Transverse colon (tissue), 4 donors: Measurements from ENCODE around the gene PRKAG1. TPM values are rescaled to one million over a fixed set of nuclear protein-coding genes. Genes with fewer than 3 reads are reported as not detected.

ENCODE experiments used
- DNase-seq: peaks from one replicate; pipeline ENCODE4 v3.0.0-alpha.2; 2019
- H3K27ac ChIP-seq, 4 donors: fragments of 200-600 bp; sonication (generic); 2 replicates each; pipeline ENCODE4 v1.5.1; 2016 to 2018; ENCODE audit warnings: inconsistent platforms in 4 of 4
- H3K27me3 ChIP-seq: fragments of 200-600 bp; sonication (generic); 2 replicates; pipeline ENCODE4 v1.5.1; 2017; ENCODE audit warnings: inconsistent platforms
- H3K36me3 ChIP-seq, 4 donors: fragments of 200-600 bp; sonication (generic); 2 replicates each; pipeline ENCODE4 v1.5.1; 2017 to 2019; ENCODE audit warnings: inconsistent platforms in 4 of 4
- H3K4me1 ChIP-seq, 4 donors: fragments of 200-600 bp; sonication (generic); 2 replicates each; pipeline ENCODE4 v1.5.1; 2017 to 2020; ENCODE audit warnings: inconsistent platforms in 4 of 4
- H3K4me3 ChIP-seq, 4 donors: fragments of 200-600 bp; sonication (generic); 1 replicate in 1 of 4; 2 replicates in 3 of 4; pipeline versions ENCODE4 v1.5.1 to v1.6.1; 2017 to 2019; ENCODE audit warnings: inconsistent platforms in 4 of 4
- H3K9me3 ChIP-seq, 2 donors: fragments of 200-600 bp; sonication (generic); 2 replicates each; pipeline ENCODE4 v1.5.1; 2017 to 2019; ENCODE audit warnings: inconsistent platforms in 2 of 2
- CTCF ChIP-seq, 5 experiments: fragments of 200-600 bp in 3 of 5; fragments of 450-650 bp in 2 of 5; sonication (generic) in 3 of 5; IDR thresholded peaks; 1 replicate in 2 of 5; 2 replicates in 3 of 5; pipeline ENCODE4 v1.5.1; 2016 to 2017; ENCODE audit warnings: antibody characterized with exemption in 5 of 5, inconsistent platforms in 3 of 5, mild to moderate bottlenecking in 2 of 5, moderate library complexity in 1 of 5
- EP300 ChIP-seq: sonication (generic); formaldehyde crosslinking; IDR thresholded peaks from one replicate; pipeline ENCODE4 v1.6.1; 2017; ENCODE audit warnings: antibody characterized with exemption, low read depth
- POLR2A ChIP-seq: fragments of 450-650 bp; IDR thresholded peaks from one replicate; pipeline ENCODE4 v1.6.1; 2016; ENCODE audit warnings: antibody characterized with exemption, mild to moderate bottlenecking, moderate library complexity
- POLR2AphosphoS5 ChIP-seq, 3 donors: sonication (generic); formaldehyde crosslinking; IDR thresholded peaks; one replicate each; pipeline ENCODE4 v1.6.1; 2016; ENCODE audit warnings: antibody characterized with exemption in 3 of 3
- WGBS, 2 donors: methylation state at CpG; one replicate each; pipeline ENCODE4 v1.1.5; 2018; ENCODE audit warnings: low coverage in 1 of 2; 5-methylcytosine and 5-hydroxymethylcytosine counted together
- in situ Hi-C, 4 donors: fragments of 200-750 bp; cut with MboI; loops; one replicate each; pipeline versions ENCODE4 v1.15.0 to v1.15.1; 2017; ENCODE audit warnings: low sequenced_read_pairs in 3 of 4, low pct_ligation_motif_present in 1 of 4, low pct_unique_long_range_greater_than_20kb in 1 of 4
- intact Hi-C: fragments of 100-400 bp; cut with DNase I; formaldehyde crosslinking; loops from one replicate; pipeline ENCODE4 v1.15.1; 2023; ENCODE audit warnings: low total_unique reads
- total RNA-seq, 4 donors: library from RNA; depleted of rRNA; stranded (reverse); fragments of >200 nt; gene quantifications; one replicate each; pipeline ENCODE4 v1.1.0, GENCODE V29; 2016

PRKAG1 gene
- total RNA-seq, 4 donors from 2014 or later, result 21.7 to 44.0 (median 42.3) TPM

GRCh38 chr12:48966177-48966895 is 52.2 kb downstream of the PRKAG1 start:
- intact Hi-C loops, result no loop called here
- 75 to 80% methylated on average over 1 to 19 of the region's 20 CpGs for WGBS, 2 donors
- no peak overlapping the region for H3K4me3 ChIP-seq
- TF ChIP-seq POLR2AphosphoS5 (IDR thresholded peaks at IDR 0.05) (no peak), CTCF (IDR thresholded peaks at IDR 0.05) (no peak), POLR2A (no peak), EP300 (no peak)
- in situ Hi-C loops, result no loop called here
- no peaks in the 10 kb centered on the region for H3K36me3 ChIP-seq
- peaks cover 23% of the 10 kb centered on the region for H3K27me3 ChIP-seq
- no peak overlapping the region for H3K27ac ChIP-seq
- DNase-seq, result no peak
- H3K4me1 ChIP-seq, result peaks cover 9 to 25% (median 23%) of the 10 kb centered on the region in 4 donors
- no peaks in the 10 kb centered on the region for H3K9me3 ChIP-seq

GRCh38 chr12:48965298-48965838 is 53.2 kb downstream of the PRKAG1 start:
- Histone ChIP-seq H3K9me3 (no peaks in the 10 kb centered on the region), H3K4me3 (no peak overlapping the region), H3K27ac (no peak overlapping the region), H3K4me1 (peaks cover 3 to 16% (median 14%) of the 10 kb centered on the region in 4 donors), H3K36me3 (no peaks in the 10 kb centered on the region), H3K27me3 (peaks cover 14% of the 10 kb centered on the region)
- in situ Hi-C loops (no loop called here), intact Hi-C loops (no loop called here)
- DNase-seq, result no peak
- no peak for TF ChIP-seq POLR2AphosphoS5 (IDR thresholded peaks at IDR 0.05)
- no peak for TF ChIP-seq CTCF (IDR thresholded peaks at IDR 0.05)
- no peak for TF ChIP-seq EP300
- no peak for TF ChIP-seq POLR2A

GRCh38 chr12:48961801-48962200 is 56.8 kb downstream of the PRKAG1 start:
- in situ Hi-C loops, result no loop called here
- Histone ChIP-seq H3K27me3 (no peaks in the 10 kb centered on the region), H3K27ac (no peak overlapping the region), H3K36me3 (no peaks in the 10 kb centered on the region), H3K9me3 (no peaks in the 10 kb centered on the region), H3K4me1 (peaks cover 0 to 11% (median 8%) of the 10 kb centered on the region in 4 donors), H3K4me3 (no peak overlapping the region)
- DNase-seq, result no peak
- no peak for TF ChIP-seq CTCF (IDR thresholded peaks at IDR 0.05)
- TF ChIP-seq POLR2A, result no peak
- TF ChIP-seq POLR2AphosphoS5 (IDR thresholded peaks at IDR 0.05), result no peak
- no peak for TF ChIP-seq EP300
- intact Hi-C loops, result no loop called here

GRCh38 chr12:48961331-48961730 is 57.2 kb downstream of the PRKAG1 start:
- no peak overlapping the region for H3K27ac ChIP-seq
- TF ChIP-seq POLR2AphosphoS5 (IDR thresholded peaks at IDR 0.05) (no peak), CTCF (IDR thresholded peaks at IDR 0.05) (no peak)
- in situ Hi-C loops (no loop called here), intact Hi-C loops (no loop called here)
- H3K36me3 ChIP-seq, result no peaks in the 10 kb centered on the region
- H3K9me3 ChIP-seq, result no peaks in the 10 kb centered on the region
- no peak overlapping the region for H3K4me3 ChIP-seq
- 53 to 78% methylated on average over 3 to 4 of the region's 4 CpGs for WGBS, 2 donors
- DNase-seq, result no peak
- H3K27me3 ChIP-seq, result no peaks in the 10 kb centered on the region
- H3K4me1 ChIP-seq, result peaks cover 0 to 11% (median 8%) of the 10 kb centered on the region in 4 donors
